ENCODE measurements around the gene VIPR1.

The VIPR1 gene

DNA sequence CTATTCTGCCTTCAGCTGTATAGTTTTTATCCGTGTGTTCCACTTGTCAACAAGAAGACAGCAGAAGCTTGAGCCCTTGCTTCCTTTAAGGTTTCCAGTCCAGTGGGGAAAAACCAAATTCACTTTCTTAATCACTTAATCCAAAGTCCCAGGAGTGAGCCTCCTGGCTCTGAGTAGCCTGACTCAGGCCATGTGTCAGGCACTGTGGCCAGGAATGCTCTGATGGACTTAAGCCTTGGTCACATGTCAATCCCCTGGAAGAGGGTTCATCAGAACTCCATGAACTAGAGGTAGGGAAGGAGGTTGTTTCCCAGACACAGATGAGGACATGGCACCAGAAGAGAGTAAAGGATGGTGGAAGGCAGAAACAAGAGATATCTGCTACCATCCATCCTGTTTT, 8.8 kb downstream of the VIPR1 start:
- Histone ChIP-seq H3K4me1 (ENCODE audit: insufficient read depth, low read length, severe bottlenecking) (no peaks in the 10 kb centered on the region), H3K27ac (ENCODE audit: low read depth, low read length, poor library complexity, severe bottlenecking) (no peak overlapping the region), H3K9me3 (ENCODE audit: low read length) (no peaks in the 10 kb centered on the region), H3K4me3 (ENCODE audit: low read depth, low read length, poor library complexity, severe bottlenecking) (no peak overlapping the region), H3K27me3 (ENCODE audit: insufficient read depth, low read length) (no peaks in the 10 kb centered on the region; the same call in 1 of the 2 replicates), H3K9me2 (ENCODE audit: low read depth, low read length) (no peaks in the 10 kb centered on the region), H3F3A (ENCODE audit: insufficient read depth, low read length) (no peaks in the 10 kb centered on the region), H4K20me1 (ENCODE audit: insufficient read depth, low read length) (no peaks in the 10 kb centered on the region), H2AFZ (ENCODE audit: low read length) (no peak overlapping the region), H3K79me2 (ENCODE audit: insufficient read depth, low read length) (no peaks in the 10 kb centered on the region), H3K9ac (ENCODE audit: low read length) (no peak overlapping the region), H3K4me2 (ENCODE audit: low read length) (no peak overlapping the region), H3K36me3 (ENCODE audit: insufficient read depth, low read length) (no peaks in the 10 kb centered on the region)
- no peak for TF ChIP-seq EZH2 (IDR thresholded peaks at IDR 0.05; ENCODE audit: borderline replicate concordance, low read length)
- TF ChIP-seq, protein P1, sequence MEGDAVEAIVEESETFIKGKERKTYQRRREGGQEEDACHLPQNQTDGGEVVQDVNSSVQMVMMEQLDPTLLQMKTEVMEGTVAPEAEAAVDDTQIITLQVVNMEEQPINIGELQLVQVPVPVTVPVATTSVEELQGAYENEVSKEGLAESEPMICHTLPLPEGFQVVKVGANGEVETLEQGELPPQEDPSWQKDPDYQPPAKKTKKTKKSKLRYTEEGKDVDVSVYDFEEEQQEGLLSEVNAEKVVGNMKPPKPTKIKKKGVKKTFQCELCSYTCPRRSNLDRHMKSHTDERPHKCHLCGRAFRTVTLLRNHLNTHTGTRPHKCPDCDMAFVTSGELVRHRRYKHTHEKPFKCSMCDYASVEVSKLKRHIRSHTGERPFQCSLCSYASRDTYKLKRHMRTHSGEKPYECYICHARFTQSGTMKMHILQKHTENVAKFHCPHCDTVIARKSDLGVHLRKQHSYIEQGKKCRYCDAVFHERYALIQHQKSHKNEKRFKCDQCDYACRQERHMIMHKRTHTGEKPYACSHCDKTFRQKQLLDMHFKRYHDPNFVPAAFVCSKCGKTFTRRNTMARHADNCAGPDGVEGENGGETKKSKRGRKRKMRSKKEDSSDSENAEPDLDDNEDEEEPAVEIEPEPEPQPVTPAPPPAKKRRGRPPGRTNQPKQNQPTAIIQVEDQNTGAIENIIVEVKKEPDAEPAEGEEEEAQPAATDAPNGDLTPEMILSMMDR (IDR thresholded peaks at IDR 0.05; ENCODE audit: low read length): no peak

DNA sequence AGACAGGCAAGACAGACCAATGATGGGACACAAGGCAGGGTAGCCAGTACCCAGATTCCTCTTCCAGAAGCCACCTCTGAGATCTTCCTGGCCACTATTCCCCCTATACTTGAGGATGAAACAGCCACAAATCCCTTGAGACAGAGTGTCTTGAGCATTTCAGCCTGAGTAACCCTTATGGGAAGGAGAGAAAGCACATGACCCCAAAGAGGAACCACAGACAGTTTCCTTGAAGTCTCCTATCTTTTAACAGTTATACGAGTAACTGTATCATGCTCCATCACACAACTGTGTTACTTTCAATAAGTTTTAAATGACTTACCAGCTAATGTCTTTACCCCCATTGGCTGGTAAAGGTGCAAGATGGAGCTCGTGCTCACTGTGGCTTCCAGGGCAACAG, 9.3 kb downstream of the VIPR1 start:
- Histone ChIP-seq H3K4me1 (ENCODE audit: insufficient read depth, low read length, severe bottlenecking) (no peaks in the 10 kb centered on the region), H4K20me1 (ENCODE audit: insufficient read depth, low read length) (no peaks in the 10 kb centered on the region), H3K9me3 (ENCODE audit: low read length) (no peaks in the 10 kb centered on the region), H3K4me3 (ENCODE audit: low read depth, low read length, poor library complexity, severe bottlenecking) (no peak overlapping the region), H3K36me3 (ENCODE audit: insufficient read depth, low read length) (no peaks in the 10 kb centered on the region), H3K27me3 (ENCODE audit: insufficient read depth, low read length) (no peaks in the 10 kb centered on the region; the same call in 1 of the 2 replicates), H3K79me2 (ENCODE audit: insufficient read depth, low read length) (no peaks in the 10 kb centered on the region), H3F3A (ENCODE audit: insufficient read depth, low read length) (no peaks in the 10 kb centered on the region), H3K27ac (ENCODE audit: low read depth, low read length, poor library complexity, severe bottlenecking) (no peak overlapping the region), H2AFZ (ENCODE audit: low read length) (no peak overlapping the region), H3K9me2 (ENCODE audit: low read depth, low read length) (no peaks in the 10 kb centered on the region), H3K9ac (ENCODE audit: low read length) (no peak overlapping the region), H3K4me2 (ENCODE audit: low read length) (no peak overlapping the region)
- TF ChIP-seq, protein P1 (IDR thresholded peaks at IDR 0.05; ENCODE audit: low read length): no peak
- no peak for TF ChIP-seq EZH2 (IDR thresholded peaks at IDR 0.05; ENCODE audit: borderline replicate concordance, low read length)

DNA sequence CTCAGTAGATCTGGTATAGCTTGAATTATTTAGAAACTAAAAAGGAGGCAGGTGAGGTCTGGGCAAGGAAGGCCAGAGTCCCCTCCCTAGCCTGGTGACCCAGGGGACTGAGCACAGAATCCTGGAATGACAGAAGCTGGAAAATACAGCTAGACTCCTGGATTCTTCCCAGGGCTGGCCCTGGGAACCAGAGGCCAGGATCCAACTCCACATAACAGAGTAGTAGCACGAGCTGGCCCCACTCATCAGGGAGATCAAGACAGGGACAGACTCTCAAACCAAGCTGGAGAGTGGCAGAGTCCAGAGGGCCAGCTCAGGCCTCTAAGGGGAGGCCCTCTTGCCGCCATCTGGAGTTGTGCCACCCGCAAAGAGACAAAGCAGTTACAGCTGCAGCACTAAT, 10.7 kb downstream of the VIPR1 start:
- no peaks in the 10 kb centered on the region for H4K20me1 ChIP-seq (ENCODE audit: insufficient read depth, low read length)
- H3K27me3 ChIP-seq (ENCODE audit: insufficient read depth, low read length): no peaks in the 10 kb centered on the region; the same call in 1 of the 2 replicates
- no peaks in the 10 kb centered on the region for H3F3A ChIP-seq (ENCODE audit: insufficient read depth, low read length)
- no peaks in the 10 kb centered on the region for H3K4me1 ChIP-seq (ENCODE audit: insufficient read depth, low read length, severe bottlenecking)
- no peak overlapping the region for H3K27ac ChIP-seq (ENCODE audit: low read depth, low read length, poor library complexity, severe bottlenecking)
- no peaks in the 10 kb centered on the region for H3K9me3 ChIP-seq (ENCODE audit: low read length)
- no peaks in the 10 kb centered on the region for H3K9me2 ChIP-seq (ENCODE audit: low read depth, low read length)
- no peak overlapping the region for H3K4me2 ChIP-seq (ENCODE audit: low read length)
- no peak overlapping the region for H3K4me3 ChIP-seq (ENCODE audit: low read depth, low read length, poor library complexity, severe bottlenecking)
- H2AFZ ChIP-seq (ENCODE audit: low read length): no peak overlapping the region
- H3K79me2 ChIP-seq (ENCODE audit: insufficient read depth, low read length): no peaks in the 10 kb centered on the region
- H3K36me3 ChIP-seq (ENCODE audit: insufficient read depth, low read length): no peaks in the 10 kb centered on the region
- no peak for TF ChIP-seq EZH2 (IDR thresholded peaks at IDR 0.05; ENCODE audit: borderline replicate concordance, low read length)
- TF ChIP-seq, protein P1 (IDR thresholded peaks at IDR 0.05; ENCODE audit: low read length): no peak
- no peak overlapping the region for H3K9ac ChIP-seq (ENCODE audit: low read length)
